DOHH2 (cell line): ENCODE measurements around the gene CD2AP.

Experiments
- H3F3A ChIP-seq: fragments of 200-600 bp; sonication (generic), shearing (Covaris generic); 2 replicates; pipeline ENCODE4 v1.6.0; 2016; ENCODE audit warnings: antibody characterized with exemption, mild to moderate bottlenecking; ENCODE audit not compliant: control insufficient read depth, insufficient read depth
- H3K27ac ChIP-seq: fragments of 200-600 bp; sonication (generic); 2 replicates; pipeline ENCODE4 v1.5.1; 2014; ENCODE audit warnings: low read depth, mild to moderate bottlenecking, low read length, moderate library complexity
- H3K27me3 ChIP-seq: fragments of 200-600 bp; sonication (generic); 2 replicates; pipeline ENCODE4 v1.6.1; 2014; ENCODE audit warnings: mild to moderate bottlenecking, low read length, mixed read lengths; ENCODE audit not compliant: control insufficient read depth
- H3K36me3 ChIP-seq: fragments of 200-600 bp; sonication (generic); 2 replicates; pipeline ENCODE4 v1.6.1; 2014; ENCODE audit warnings: mild to moderate bottlenecking, low read length, moderate library complexity, mixed read lengths; ENCODE audit not compliant: control insufficient read depth
- H3K4me1 ChIP-seq: fragments of 200-600 bp; sonication (generic); 2 replicates; pipeline ENCODE4 v1.6.1; 2014; ENCODE audit warnings: mild to moderate bottlenecking, low read length, mixed read lengths; ENCODE audit not compliant: control insufficient read depth
- H3K4me2 ChIP-seq: fragments of 200-600 bp; sonication (generic); 2 replicates; pipeline ENCODE4 v1.6.0; 2014; ENCODE audit warnings: mild to moderate bottlenecking, low read length, moderate library complexity
- H3K4me3 ChIP-seq: fragments of 200-600 bp; sonication (generic); 2 replicates; pipeline ENCODE4 v1.5.1; 2014; ENCODE audit warnings: mild to moderate bottlenecking, low read length, mixed read lengths
- H3K79me2 ChIP-seq: fragments of 200-600 bp; sonication (generic); 2 replicates; pipeline ENCODE4 v1.6.1; 2014; ENCODE audit warnings: mild to moderate bottlenecking, low read length, mixed read lengths; ENCODE audit not compliant: control insufficient read depth
- H3K9me2 ChIP-seq: fragments of 200-600 bp; sonication (generic); replicated peaks from 2 replicates; pipeline ENCODE4 v1.6.1; 2014; ENCODE audit warnings: mild to moderate bottlenecking, low read length, mixed read lengths; ENCODE audit not compliant: control insufficient read depth
- H3K9me3 ChIP-seq: fragments of 200-600 bp; sonication (generic); 2 replicates; pipeline ENCODE4 v1.6.1; 2014; ENCODE audit warnings: antibody characterized with exemption, low read length, mixed read lengths; ENCODE audit not compliant: control insufficient read depth, insufficient read depth
- H4K20me1 ChIP-seq: fragments of 200-600 bp; sonication (generic); 2 replicates; pipeline ENCODE4 v1.6.0; 2014; ENCODE audit warnings: low read depth, mild to moderate bottlenecking, antibody characterized with exemption, low read length, moderate library complexity; ENCODE audit not compliant: control insufficient read depth, insufficient read depth
- EZH2phosphoT487 ChIP-seq: fragments of 200-600 bp; sonication (generic); IDR thresholded peaks from 2 replicates; pipeline ENCODE4 v1.6.1; 2017; ENCODE audit warnings: borderline replicate concordance, mild to moderate bottlenecking, antibody characterized with exemption, low read length, moderate library complexity, mixed read lengths
- TF ChIP-seq, protein P1 (sequence below): fragments of 200-600 bp; sonication (generic); IDR thresholded peaks from one replicate; pipeline ENCODE4 v1.5.1; 2014; ENCODE audit warnings: antibody characterized with exemption, mild to moderate bottlenecking, low read depth, low read length; ENCODE audit not compliant: poor library complexity, severe bottlenecking

CD2AP gene

DNA sequence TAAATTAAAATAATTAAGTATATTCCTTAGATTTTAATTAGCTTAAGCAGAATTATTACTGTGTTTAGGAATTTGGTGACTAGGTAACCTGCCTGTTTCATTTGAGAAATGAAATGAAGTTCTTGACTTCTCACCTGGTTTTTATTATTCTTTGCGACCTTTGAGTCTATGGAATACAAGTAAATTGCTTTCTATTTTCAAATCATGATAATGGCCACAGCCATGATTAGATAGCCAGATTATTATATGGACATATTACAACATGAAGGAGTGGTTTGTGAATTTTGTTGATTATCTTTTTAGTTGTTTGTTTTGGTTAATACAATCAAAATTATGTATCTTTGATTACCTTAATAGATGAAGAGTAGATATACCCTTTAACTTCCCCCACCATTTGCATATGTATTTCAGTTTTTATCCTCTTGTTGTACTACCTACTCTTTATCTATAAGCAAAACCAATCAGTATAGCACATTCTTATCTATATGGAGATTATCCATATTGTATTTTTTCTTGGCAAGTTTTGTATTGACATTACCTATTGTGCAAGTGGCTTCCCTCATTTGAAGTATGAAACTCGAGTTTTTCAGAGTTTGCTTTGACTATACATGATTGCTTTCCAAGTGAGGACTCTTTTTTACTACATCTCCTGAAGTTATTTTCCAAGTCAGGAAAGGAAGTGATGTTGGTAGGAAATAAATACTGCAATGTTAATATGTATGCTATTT lies 47.9 kb downstream of the CD2AP start:
- TF ChIP-seq, protein P1, sequence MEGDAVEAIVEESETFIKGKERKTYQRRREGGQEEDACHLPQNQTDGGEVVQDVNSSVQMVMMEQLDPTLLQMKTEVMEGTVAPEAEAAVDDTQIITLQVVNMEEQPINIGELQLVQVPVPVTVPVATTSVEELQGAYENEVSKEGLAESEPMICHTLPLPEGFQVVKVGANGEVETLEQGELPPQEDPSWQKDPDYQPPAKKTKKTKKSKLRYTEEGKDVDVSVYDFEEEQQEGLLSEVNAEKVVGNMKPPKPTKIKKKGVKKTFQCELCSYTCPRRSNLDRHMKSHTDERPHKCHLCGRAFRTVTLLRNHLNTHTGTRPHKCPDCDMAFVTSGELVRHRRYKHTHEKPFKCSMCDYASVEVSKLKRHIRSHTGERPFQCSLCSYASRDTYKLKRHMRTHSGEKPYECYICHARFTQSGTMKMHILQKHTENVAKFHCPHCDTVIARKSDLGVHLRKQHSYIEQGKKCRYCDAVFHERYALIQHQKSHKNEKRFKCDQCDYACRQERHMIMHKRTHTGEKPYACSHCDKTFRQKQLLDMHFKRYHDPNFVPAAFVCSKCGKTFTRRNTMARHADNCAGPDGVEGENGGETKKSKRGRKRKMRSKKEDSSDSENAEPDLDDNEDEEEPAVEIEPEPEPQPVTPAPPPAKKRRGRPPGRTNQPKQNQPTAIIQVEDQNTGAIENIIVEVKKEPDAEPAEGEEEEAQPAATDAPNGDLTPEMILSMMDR: no peak
- TF ChIP-seq EZH2phosphoT487: no peak
- Histone ChIP-seq H3K9me3 (no peaks in the 10 kb centered on the region), H3K9me2 (no peaks in the 10 kb centered on the region), H3K4me1 (no peaks in the 10 kb centered on the region), H3K27me3 (no peaks in the 10 kb centered on the region), H3K27ac (no peak overlapping the region), H3K4me2 (no peak overlapping the region), H3K4me3 (no peak overlapping the region), H3K79me2 (peaks cover 95% of the 10 kb centered on the region), H3K36me3 (peaks cover 9% of the 10 kb centered on the region), H3F3A (0 out of 2 replicates have a peak, but pooled peaks cover 3% of the 10 kb centered on the region), H4K20me1 (no peaks in the 10 kb centered on the region; the same call in 1 of the 2 replicates)

DNA sequence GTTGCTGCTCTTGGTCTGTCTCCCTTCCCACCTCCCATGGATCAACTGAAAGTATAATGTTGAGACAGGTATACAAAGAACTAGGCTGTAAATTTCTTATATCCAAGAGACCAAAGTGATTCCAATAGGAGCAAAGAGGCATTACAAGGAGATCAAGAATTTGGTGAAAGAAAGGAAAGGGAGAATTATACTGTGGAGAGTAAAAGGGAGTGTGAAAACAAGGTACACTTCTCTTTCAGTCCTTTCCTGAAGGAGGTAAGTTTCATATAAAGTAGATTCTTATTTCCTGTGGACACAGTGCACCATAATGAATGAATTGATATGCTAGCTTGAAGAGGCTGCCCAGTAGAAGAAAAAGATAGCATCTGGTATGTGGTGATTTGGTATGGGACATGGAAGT lies 49.7 kb downstream of the CD2AP start:
- H3K9me3 ChIP-seq: no peaks in the 10 kb centered on the region
- H3K4me3 ChIP-seq: no peak overlapping the region
- H3K4me1 ChIP-seq: no peaks in the 10 kb centered on the region
- no peaks in the 10 kb centered on the region; the same call in 1 of the 2 replicates for H4K20me1 ChIP-seq
- H3K27ac ChIP-seq: no peak overlapping the region
- H3K27me3 ChIP-seq: no peaks in the 10 kb centered on the region
- no peak for TF ChIP-seq EZH2phosphoT487
- TF ChIP-seq, protein P1: no peak
- 0 out of 2 replicates have a peak, but pooled peaks cover 3% of the 10 kb centered on the region for H3F3A ChIP-seq
- no peak overlapping the region for H3K4me2 ChIP-seq
- H3K9me2 ChIP-seq: no peaks in the 10 kb centered on the region
- peaks cover 9% of the 10 kb centered on the region for H3K36me3 ChIP-seq
- peaks cover 88% of the 10 kb centered on the region for H3K79me2 ChIP-seq

DNA sequence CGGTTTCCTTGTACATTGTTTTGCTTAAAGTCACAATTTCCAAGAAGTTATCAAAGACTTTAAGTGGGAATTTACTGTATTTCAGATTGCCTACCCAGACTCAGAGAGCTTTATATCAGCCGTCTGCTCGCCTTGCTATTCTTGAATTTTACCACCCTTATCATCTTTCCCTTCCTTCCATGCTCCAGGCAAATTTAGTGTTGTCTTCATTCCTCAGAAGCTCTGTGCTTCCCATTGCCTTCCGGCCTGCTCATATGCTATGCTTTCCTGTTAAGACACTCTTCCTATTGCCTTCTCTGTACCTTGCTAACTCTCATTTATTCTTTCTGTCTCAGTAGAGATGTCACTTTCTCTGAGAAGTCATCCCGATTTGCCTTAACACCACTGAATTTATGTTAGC lies 52.1 kb downstream of the CD2AP start:
- H3K79me2 ChIP-seq: peaks cover 71% of the 10 kb centered on the region
- H3K4me2 ChIP-seq: no peak overlapping the region
- peaks cover 30% of the 10 kb centered on the region for H3K36me3 ChIP-seq
- no peaks in the 10 kb centered on the region for H3K27me3 ChIP-seq
- H3F3A ChIP-seq: 0 out of 2 replicates have a peak, but pooled peaks cover 3% of the 10 kb centered on the region
- TF ChIP-seq, protein P1: no peak
- no peaks in the 10 kb centered on the region for H3K4me1 ChIP-seq
- H4K20me1 ChIP-seq: no peaks in the 10 kb centered on the region
- no peaks in the 10 kb centered on the region for H3K9me3 ChIP-seq
- no peak overlapping the region for H3K4me3 ChIP-seq
- H3K9me2 ChIP-seq: no peaks in the 10 kb centered on the region
- H3K27ac ChIP-seq: no peak overlapping the region
